Ovary (tissue), 3 donors: ENCODE data around the gene BPI.

ENCODE experiments used
- EP300 ChIP-seq: sonication (generic); formaldehyde crosslinking; IDR thresholded peaks from one replicate; pipeline ENCODE4 v1.6.1; 2017; ENCODE audit warnings: antibody characterized with exemption
- POLR2A ChIP-seq: fragments of 450-650 bp; IDR thresholded peaks from one replicate; pipeline ENCODE4 v1.6.1; 2017; ENCODE audit warnings: antibody characterized with exemption, mild to moderate bottlenecking, moderate library complexity
- TF ChIP-seq, protein P1 (sequence below), 3 donors: fragments of 450-650 bp in 2 of 3; fragments of 200-600 bp in 1 of 3; IDR thresholded peaks; one replicate each; pipeline versions ENCODE4 v1.5.1 to v1.8.0; 2016 to 2022; ENCODE audit warnings: antibody characterized with exemption in 3 of 3, mild to moderate bottlenecking in 1 of 3
- donor health status: DM: no; HTN: no; CAD: no.

DNA sequence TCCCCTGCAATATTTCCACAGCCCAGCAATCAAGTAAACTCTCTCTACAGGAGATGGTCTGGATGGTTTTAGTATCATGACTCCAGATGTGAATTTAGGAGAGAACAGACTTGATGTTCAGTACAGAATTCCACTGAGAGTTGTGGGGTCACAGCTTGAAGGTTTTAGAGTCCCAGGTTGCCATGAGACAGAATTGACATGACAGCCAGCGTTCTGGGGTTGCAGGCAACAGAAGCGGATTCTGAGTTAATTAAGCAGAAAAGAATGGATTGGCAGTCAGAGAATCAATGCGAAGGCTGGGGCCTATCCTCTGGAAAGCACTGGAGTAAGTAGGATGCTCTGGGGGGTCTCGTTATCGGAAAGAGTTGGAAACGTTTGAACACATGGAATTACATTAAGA, 41.0 kb upstream of the BPI start:
- TF ChIP-seq, protein P1, sequence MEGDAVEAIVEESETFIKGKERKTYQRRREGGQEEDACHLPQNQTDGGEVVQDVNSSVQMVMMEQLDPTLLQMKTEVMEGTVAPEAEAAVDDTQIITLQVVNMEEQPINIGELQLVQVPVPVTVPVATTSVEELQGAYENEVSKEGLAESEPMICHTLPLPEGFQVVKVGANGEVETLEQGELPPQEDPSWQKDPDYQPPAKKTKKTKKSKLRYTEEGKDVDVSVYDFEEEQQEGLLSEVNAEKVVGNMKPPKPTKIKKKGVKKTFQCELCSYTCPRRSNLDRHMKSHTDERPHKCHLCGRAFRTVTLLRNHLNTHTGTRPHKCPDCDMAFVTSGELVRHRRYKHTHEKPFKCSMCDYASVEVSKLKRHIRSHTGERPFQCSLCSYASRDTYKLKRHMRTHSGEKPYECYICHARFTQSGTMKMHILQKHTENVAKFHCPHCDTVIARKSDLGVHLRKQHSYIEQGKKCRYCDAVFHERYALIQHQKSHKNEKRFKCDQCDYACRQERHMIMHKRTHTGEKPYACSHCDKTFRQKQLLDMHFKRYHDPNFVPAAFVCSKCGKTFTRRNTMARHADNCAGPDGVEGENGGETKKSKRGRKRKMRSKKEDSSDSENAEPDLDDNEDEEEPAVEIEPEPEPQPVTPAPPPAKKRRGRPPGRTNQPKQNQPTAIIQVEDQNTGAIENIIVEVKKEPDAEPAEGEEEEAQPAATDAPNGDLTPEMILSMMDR (IDR thresholded peaks at IDR 0.05), result no peak
- TF ChIP-seq EP300 (no peak), POLR2A (no peak)
